T-helper 2 cell treated with Interferon-gamma antibody and Interleukin-4, amounts not matched to agents 5 μg/mL and 100 μg/mL, for 36 hours (primary cell): ENCODE results near the gene PPIL3.
A peak's percentile ranks its signal among the peaks of the same experiment; 100 is the strongest.
"Not testable (repeated sequence)": the region's sequence is repeated elsewhere in the genome, so short reads cannot be mapped to it uniquely, and the experiment has no call there.

Source experiments
- DNase-seq: peaks from one replicate; pipeline ENCODE4 v3.0.0; 2021; ENCODE audit warnings: low spot score
- H3K27ac Mint-ChIP-seq: one replicate; pipeline ENCODE4 v1.8.0; 2021; ENCODE audit warnings: mild to moderate bottlenecking, mixed read lengths
- H3K27me3 Mint-ChIP-seq: one replicate; pipeline ENCODE4 v1.8.0; 2021; ENCODE audit warnings: low read depth, mixed read lengths
- H3K36me3 Mint-ChIP-seq: one replicate; pipeline ENCODE4 v1.8.0; 2021; ENCODE audit warnings: low read depth, mixed read lengths
- H3K4me1 Mint-ChIP-seq: one replicate; pipeline ENCODE4 v1.8.0; 2021; ENCODE audit warnings: low read depth, mixed read lengths
- H3K4me3 Mint-ChIP-seq: one replicate; pipeline ENCODE4 v1.8.0; 2022; ENCODE audit warnings: mild to moderate bottlenecking, moderate library complexity, mixed read lengths
- H3K9me3 Mint-ChIP-seq: one replicate; pipeline ENCODE4 v1.8.0; 2021; ENCODE audit warnings: mixed read lengths

Gene PPIL3

DNA sequence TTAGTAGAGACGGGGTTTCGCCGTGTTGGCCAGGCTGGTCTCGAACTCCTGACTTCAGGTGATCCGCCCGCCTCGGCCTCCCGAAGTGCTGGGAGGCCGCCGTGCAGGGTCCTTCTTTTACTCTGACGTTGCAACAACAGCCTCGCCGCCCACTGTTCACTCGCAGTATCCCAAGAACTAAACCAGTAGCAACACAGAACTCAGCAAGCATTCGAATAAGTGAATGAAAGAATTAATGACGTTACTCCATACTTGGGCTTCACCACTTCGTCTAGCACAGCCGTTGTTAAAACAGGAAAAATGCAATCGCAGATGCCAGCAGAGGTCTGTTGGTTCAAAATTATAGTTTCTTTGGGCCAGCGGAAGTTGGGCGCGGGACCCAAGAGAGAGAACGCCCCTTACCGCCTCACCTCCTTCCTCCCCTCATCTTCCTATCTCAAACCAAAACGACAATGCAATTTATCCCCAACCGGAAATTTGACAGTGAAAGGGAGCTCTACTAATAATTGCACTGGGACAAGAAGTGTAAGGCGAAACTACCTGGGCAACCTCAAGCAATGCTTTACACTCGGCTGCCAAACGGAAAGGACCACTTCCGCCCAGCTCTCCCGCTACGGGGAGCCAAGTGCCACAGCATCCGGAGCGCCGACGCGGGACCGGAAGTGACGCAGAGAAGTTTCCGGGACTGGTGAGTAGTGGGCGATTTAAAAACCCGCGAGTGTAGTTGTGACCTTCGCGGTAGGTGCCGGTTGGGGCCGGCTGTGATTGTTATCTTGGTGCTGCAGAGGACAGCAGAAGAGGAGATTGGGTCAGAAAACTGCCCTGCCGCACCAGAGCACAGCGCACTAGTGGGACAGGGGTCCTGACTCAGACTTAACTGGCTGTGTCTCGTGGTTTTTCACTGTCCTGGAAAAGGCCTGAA lies at the start of gene PPIL3, which contains the start of gene NIF3L1:
Gene PPIL3, minus strand, starts transcription at position 374 of the 922 bp plus-strand sequence. CDS start 1,462 bp downstream, outside the sequence.
Gene NIF3L1, plus strand, starts transcription at position 668 of the 922 bp plus-strand sequence. CDS start 2,573 bp downstream, outside the sequence.
- peak; percentile 98 for DNase-seq
- peak within 1 kb of the TSS; percentile 97 for H3K4me3 Mint-ChIP-seq
- H3K36me3 Mint-ChIP-seq, result peaks cover 34% of the 10 kb centered on the region
- peak within 1 kb of the TSS; percentile 99 for H3K27ac Mint-ChIP-seq
- H3K4me1 Mint-ChIP-seq, result peaks cover 45% of the 10 kb centered on the region
- no peaks in the 10 kb centered on the region for H3K27me3 Mint-ChIP-seq
- no peaks in the 10 kb centered on the region for H3K9me3 Mint-ChIP-seq

DNA sequence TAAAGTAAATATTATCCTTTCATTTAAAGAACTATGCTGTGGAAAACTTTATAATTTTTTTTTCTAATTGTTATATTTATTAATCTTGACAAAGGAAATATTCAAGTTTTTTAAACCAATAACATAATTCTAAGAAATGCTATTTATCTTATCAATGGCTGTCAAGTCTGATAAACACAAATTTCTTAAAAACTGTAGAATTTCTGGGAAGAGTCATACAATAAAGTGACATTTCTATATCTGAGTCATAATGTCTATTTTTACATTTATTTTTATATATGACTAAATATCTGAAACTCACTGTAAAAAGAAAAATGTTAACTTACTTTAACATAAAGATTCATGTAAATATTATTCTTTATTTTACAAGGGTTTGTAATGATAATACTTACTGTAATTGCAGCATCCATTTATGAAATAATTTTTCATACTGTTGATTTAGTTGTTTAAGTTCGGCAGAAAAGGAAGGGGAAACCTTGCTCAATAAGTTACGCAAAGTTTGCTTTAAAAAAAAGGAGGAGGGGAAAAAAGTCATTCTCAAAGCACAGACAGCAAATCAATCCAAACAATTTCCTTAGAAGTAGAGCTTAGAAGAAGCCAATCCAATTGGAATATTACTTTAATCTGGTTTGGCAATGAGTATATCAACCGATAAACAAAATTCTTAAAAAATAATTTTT lies 42.2 kb upstream of the PPIL3 start:
- Mint-ChIP-seq H3K9me3 (no peaks in the 10 kb centered on the region), H3K4me1 (peaks cover 7% of the 10 kb centered on the region), H3K27me3 (no peaks in the 10 kb centered on the region), H3K4me3 (no peak overlapping the region), H3K27ac (no peak overlapping the region), H3K36me3 (peaks cover 34% of the 10 kb centered on the region)
- no peak for DNase-seq

DNA sequence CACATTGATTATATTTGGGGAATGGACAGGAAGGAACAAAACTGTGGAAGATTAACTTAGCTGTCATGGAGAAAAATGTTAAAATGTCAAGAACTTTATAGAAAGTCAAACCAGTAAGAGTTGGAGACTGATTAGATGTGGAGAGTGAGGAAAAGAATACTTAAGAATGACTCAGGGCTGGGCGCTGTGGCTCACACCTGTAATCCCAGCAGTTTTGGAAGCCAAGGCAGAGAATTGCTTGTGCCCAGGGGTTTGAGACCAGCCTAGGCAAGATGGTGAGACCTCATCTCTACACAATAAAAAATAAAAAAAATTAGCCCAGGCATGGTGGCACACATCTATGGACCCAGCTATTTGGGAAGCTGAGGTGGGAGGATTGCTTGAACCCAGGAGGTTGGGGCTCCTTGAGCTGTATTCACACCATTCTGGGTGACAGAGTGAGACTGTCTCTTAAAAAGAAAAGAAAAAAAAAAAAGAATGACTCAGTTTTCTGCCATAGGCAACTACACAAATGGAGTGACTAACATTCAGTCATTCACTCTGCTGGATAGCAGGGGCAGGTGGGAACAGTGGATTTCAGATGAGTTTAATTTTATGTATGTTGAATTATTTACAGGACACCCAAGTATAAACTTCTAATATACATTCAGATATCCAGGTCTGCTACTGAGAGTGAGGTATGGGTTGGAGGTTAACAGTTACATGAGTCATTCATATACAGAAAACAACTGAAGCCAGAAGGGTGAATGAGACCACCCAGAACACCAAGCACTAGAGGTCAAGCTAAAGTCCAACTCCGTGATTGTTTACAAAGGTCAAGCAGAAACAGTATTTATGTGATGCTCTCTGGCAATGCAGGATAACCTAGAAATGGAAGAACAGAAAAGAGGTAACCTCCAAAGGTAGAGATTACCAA lies 40.7 kb upstream of the PPIL3 start:
- Mint-ChIP-seq H3K4me1 (peaks cover 7% of the 10 kb centered on the region), H3K4me3 (no peak overlapping the region), H3K27ac (no peak overlapping the region), H3K36me3 (peaks cover 33% of the 10 kb centered on the region), H3K27me3 (no peaks in the 10 kb centered on the region), H3K9me3 (no peaks in the 10 kb centered on the region)
- no peak for DNase-seq

DNA sequence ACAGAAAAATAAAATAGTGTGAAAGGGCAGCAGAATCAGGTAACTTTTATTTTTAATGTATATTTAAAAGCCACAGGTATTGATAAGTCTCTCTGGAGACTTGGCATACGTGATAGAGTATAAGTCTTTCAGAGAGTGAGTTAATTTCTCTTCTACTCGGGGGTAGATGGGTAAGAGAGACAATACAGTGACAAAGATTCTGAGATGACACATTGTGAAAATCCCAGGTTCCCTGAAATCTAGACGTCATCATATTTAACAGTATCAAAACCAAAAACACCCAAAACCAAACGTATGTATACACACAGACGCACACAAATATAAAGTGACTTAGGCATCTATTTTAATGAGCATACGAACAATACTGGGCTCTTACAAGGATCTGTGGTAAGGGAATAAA lies 33.6 kb upstream of the PPIL3 start:
- H3K36me3 Mint-ChIP-seq, result peaks cover 36% of the 10 kb centered on the region
- peak overlapping the region; percentile 34 for H3K27ac Mint-ChIP-seq
- no peak overlapping the region for H3K4me3 Mint-ChIP-seq
- H3K27me3 Mint-ChIP-seq, result no peaks in the 10 kb centered on the region
- peaks cover 13% of the 10 kb centered on the region for H3K4me1 Mint-ChIP-seq
- DNase-seq, result no peak
- no peaks in the 10 kb centered on the region for H3K9me3 Mint-ChIP-seq

DNA sequence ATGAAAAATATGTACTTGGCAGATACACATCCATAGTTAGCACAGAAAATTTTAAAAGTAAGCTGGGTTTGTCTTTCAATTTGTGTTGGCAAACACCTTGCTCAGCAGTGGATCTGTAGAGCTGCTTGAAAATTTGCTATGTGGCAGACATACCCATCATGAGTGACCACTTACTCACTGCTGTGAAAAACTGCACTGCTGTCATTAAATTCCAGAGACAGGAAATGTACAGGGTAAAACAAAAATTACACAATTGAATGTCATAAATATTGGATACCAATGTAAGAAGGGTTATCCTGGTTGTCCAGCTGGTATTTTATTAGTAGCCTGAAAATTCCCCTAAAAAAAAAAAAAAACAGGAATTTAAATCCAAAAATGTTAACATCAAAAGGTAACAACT lies 24.8 kb upstream of the PPIL3 start:
- no peak overlapping the region for H3K4me3 Mint-ChIP-seq
- H3K4me1 Mint-ChIP-seq, result peaks cover 2% of the 10 kb centered on the region
- H3K27me3 Mint-ChIP-seq, result no peaks in the 10 kb centered on the region
- DNase-seq, result no peak
- H3K27ac Mint-ChIP-seq, result peak overlapping the region; percentile 7
- no peaks in the 10 kb centered on the region for H3K9me3 Mint-ChIP-seq
- peaks cover 49% of the 10 kb centered on the region for H3K36me3 Mint-ChIP-seq

DNA sequence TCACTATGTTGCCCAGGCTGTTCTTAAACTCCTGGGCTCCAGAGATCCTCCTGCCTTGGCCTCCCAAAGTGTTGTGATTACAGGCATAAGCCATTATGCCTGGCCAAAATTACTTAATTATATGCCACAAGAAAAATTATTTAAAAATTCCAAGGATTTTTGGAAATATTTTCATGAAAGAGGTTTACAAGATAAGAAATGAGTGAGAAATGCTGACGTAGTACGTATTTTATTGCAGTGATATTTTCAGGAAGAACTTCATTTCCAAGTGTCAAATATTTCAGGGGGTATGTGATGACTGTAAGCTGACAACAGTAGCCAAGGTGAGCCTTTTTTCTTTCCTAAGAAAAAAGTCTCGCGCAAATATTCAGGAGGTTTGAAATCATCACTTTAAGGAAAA lies 21.1 kb upstream of the PPIL3 start:
- H3K27ac Mint-ChIP-seq, result no peak overlapping the region
- peaks cover 6% of the 10 kb centered on the region for H3K4me1 Mint-ChIP-seq
- H3K27me3 Mint-ChIP-seq, result no peaks in the 10 kb centered on the region
- H3K9me3 Mint-ChIP-seq, result no peaks in the 10 kb centered on the region
- no peak for DNase-seq
- H3K4me3 Mint-ChIP-seq, result no peak overlapping the region
- peaks cover 41% of the 10 kb centered on the region for H3K36me3 Mint-ChIP-seq

DNA sequence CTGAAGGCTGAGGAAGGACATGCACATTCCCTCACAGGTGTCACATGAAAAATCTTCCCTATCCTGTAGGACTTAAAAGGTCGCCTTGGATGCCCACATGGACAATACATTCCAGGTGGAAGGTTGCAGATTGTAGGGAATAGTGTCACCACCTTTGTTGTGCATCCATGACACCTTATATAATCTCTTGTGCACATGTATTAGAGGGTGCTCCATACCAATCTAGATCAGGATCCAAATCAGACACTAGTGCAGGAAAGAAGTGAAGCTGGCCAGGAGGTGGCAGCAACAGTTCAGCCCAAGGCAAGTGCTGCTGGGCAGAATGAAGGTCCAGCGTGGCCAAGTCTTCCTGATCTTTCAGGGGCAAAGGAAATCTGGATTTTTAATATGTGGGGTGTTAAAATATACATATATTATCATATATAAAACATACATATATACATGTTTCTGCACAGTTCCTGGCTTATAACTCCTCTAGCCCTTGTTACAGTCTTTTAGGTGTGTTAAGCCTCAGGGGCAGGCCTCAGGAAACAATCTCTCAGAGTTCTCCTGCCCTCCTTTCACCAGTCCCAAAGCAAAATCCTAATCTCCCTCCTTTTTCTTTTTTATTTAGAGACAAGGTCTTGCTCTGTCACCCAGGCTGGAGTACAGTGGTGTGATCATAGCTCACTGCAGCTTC lies 16.9 kb upstream of the PPIL3 start:
- peaks cover 27% of the 10 kb centered on the region for H3K36me3 Mint-ChIP-seq
- peaks cover 11% of the 10 kb centered on the region for H3K4me1 Mint-ChIP-seq
- H3K9me3 Mint-ChIP-seq, result no peaks in the 10 kb centered on the region
- peak; percentile 39 for DNase-seq
- no peak overlapping the region for H3K4me3 Mint-ChIP-seq
- H3K27me3 Mint-ChIP-seq, result no peaks in the 10 kb centered on the region
- peak overlapping the region; percentile 21 for H3K27ac Mint-ChIP-seq

DNA sequence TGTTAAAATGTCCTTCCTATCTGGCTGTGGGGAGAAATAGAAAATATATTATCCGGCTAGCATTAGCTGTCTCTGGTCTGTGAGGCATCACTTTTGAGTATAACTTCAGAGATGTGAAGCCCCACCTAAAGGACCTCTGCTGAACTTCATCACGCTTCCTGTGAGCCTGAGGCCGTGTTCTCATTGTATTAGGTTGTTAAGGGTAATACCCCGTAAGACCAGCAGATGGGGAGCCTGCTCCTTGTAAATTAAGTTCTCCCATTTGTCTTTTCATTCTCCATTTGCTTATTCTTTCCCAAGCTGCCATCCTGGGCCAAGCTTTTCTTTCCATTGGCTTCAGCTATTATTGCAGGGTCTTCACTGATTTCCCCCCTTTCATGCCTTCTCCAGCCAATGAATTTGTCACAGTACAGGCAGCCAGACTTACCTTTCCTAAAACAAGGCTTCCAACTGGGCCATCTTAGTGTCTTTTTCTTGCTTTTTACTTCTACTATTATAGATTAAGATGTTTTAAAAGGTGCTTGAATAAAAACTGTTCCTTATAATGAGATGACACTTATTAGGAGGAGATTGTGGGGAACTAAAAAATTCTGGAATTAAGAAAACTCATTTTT lies 12.7 kb upstream of the PPIL3 start:
- Mint-ChIP-seq H3K4me3 (no peak overlapping the region), H3K36me3 (peaks cover 34% of the 10 kb centered on the region), H3K27ac (peak overlapping the region; percentile 75), H3K27me3 (no peaks in the 10 kb centered on the region), H3K4me1 (peaks cover 11% of the 10 kb centered on the region), H3K9me3 (no peaks in the 10 kb centered on the region)
- DNase-seq, result peak; percentile 75

DNA sequence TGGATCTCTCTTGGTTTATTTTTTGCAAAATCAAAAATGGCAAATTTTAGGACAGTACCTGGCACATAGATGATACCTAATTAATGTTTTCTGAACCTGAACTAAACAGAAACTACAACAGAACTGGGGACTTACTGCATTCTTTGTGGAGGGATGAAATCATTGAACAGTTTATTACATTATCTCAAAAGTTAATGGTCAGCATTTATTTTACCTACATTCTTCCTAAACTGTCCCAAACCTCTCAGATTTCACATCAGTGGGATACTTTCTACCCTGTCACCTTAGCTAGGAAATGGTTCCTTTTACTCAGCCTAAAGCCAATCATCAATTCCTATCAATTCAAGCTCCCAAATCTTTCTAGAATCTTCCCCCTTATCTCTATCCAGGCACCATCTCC lies 10.6 kb upstream of the PPIL3 start:
- peaks cover 7% of the 10 kb centered on the region for H3K4me1 Mint-ChIP-seq
- H3K9me3 Mint-ChIP-seq, result no peaks in the 10 kb centered on the region
- peaks cover 39% of the 10 kb centered on the region for H3K36me3 Mint-ChIP-seq
- no peak for DNase-seq
- H3K27me3 Mint-ChIP-seq, result no peaks in the 10 kb centered on the region
- H3K27ac Mint-ChIP-seq, result no peak overlapping the region
- no peak overlapping the region for H3K4me3 Mint-ChIP-seq

DNA sequence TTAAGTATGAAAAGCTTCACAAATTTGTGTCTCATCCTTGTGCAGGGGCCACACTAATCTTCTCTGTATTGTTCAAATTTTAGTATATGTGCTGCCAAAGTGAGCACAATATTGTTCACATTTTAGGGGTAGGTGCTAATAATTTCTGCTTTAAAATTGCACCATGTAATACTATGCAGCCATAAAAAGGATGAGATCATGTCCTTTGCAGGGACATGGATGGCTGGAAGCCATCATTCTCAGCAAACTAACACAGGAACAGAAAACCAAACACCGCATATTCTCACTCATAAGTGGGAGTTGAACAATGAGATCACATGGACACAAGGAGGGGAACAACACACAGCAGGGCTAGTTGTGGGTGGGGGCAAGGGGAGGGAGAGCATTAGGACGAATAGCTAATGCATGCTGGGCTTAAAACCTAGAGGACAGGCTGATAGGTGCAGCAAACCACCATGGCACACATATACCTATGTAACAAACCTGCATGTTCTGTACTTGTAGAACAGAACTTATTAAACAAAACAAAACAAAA lies 7.1 kb downstream of the PPIL3 start:
- not testable (repeated sequence) for DNase-seq, H3K27ac Mint-ChIP-seq, H3K9me3 Mint-ChIP-seq, H3K27me3 Mint-ChIP-seq, H3K4me3 Mint-ChIP-seq
- Mint-ChIP-seq H3K4me1 (peaks cover 24% of the 10 kb centered on the region), H3K36me3 (peaks cover 49% of the 10 kb centered on the region)

DNA sequence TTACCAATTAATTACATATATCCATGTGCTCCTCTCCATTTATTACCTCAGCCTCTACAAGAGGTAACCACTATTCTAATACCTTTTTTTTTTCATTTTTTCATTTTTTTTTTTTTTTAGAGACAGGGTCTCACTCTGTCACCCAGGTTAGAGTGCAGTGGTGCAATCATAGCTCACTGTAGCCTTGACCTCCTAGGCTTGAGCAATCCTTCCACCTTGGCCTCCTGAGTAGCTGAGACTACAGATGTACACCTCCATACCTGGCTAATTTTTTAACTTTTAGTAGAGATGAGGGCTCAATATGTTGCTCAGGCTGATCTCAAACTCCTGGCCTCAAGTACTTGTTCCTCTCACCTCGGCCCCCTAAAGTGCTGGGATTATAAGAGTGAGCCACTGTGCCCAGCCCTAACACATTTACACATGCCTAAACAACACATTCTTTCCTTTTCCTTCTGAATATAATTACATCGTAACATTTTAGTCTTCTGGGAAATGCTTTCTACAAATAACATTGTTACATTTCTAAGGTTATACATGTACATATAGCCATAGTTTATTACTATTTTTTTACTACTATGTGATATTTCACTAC lies 10.5 kb downstream of the PPIL3 start:
- no peak for DNase-seq
- H3K4me3 Mint-ChIP-seq, result no peak overlapping the region
- no peak overlapping the region for H3K27ac Mint-ChIP-seq
- H3K27me3 Mint-ChIP-seq, result no peaks in the 10 kb centered on the region
- no peaks in the 10 kb centered on the region for H3K9me3 Mint-ChIP-seq
- H3K36me3 Mint-ChIP-seq, result peaks cover 51% of the 10 kb centered on the region
- H3K4me1 Mint-ChIP-seq, result peaks cover 11% of the 10 kb centered on the region

DNA sequence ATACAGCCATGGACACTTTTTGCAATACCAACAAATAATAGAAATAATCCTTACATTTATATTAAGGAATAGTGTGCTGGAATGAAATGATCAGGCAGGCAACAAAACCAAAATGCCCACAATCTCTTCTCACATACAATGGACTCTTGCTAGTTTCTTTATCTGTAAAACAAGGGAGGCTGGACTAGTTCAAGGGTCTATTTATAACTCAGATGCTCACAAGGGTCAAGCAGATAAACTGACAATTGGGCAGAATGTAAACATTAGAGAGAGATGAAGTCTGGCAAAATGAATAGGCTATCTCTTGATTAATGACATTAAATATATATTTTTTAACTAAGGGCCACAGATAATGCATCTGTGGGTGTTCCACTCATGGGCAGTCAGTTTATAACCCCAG lies 11.4 kb downstream of the PPIL3 start:
- Mint-ChIP-seq H3K4me1 (peaks cover 11% of the 10 kb centered on the region), H3K9me3 (no peaks in the 10 kb centered on the region), H3K27ac (no peak overlapping the region), H3K27me3 (no peaks in the 10 kb centered on the region), H3K4me3 (no peak overlapping the region), H3K36me3 (peaks cover 53% of the 10 kb centered on the region)
- no peak for DNase-seq
